GM19438 (cell line): Measurements from ENCODE around the gene ZCCHC14.

Experiments used
- ATAC-seq: cut with Tn5 transposase; IDR thresholded peaks from one replicate; pipeline ENCODE4 v1.9.1; 2021; ENCODE audit warnings: low read depth; ENCODE audit not compliant: unreplicated experiment

Gene ZCCHC14

DNA sequence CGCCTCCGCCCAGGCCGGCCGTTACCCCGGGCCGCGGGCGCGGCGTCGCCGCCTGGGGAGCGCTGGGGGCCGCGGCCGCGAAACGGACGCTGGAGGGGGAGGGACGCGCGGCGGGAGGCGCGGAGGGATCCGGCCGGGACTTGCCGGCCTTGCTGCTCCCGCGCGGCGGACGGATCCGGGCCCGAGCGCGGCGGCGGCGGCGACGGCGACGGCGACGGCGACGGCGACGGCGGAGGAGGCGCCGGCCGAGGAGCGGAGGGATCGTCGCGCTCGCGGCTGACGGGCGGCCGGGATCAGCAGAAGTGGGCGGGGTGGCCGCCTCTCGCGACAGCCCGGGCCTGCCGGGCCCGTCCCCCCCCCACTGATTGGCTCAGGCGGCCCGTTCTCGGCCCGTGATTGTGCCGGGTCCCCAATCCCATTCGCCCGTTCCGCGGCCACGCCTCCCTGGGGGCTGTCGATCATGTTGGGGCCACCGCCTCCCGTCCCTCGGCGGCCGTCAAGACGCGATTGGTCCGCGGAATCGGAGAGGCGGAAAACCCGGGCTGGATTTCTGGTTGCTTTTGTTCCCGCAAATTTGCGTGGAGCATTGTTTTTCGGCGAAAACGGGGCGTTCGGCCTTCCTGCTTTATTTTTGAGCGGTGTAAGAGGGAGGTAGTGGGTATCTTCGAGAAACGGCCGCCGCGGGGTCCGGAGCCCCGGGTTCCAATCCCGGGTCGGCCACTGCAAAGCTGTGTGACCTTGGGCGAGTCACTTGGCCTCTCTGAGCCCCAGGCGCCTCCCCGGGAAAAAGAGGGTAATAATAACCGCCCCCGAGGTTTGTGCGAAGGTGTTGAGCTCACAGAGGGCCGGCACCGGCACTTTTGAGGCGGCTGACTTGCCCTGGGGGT, at the start of gene ZCCHC14:
TSS of gene ZCCHC14 (minus strand) at position 304 of the 887 bp plus-strand sequence. CDS start 786 bp downstream, outside the sequence.
- ATAC-seq, result peak; percentile 81

DNA sequence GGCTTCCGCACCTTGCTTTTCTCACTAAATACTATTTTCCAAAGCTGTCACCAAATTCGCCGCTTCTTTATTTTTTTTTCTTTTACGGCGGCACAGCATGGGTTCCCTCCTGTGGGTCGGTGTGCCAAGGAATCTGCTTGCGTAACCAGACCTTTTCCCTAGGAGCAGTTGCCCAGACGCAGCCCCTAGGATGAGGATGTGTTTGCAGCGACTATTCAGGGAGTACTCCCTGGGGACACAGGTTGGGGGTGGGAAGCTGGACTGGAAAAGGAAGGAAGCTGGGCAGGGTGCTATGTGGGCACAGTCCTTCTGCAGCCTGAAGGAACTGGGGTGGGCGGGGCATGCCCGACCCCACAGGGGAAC, 49.0 kb upstream of the ZCCHC14 start:
- ATAC-seq, result no peak

DNA sequence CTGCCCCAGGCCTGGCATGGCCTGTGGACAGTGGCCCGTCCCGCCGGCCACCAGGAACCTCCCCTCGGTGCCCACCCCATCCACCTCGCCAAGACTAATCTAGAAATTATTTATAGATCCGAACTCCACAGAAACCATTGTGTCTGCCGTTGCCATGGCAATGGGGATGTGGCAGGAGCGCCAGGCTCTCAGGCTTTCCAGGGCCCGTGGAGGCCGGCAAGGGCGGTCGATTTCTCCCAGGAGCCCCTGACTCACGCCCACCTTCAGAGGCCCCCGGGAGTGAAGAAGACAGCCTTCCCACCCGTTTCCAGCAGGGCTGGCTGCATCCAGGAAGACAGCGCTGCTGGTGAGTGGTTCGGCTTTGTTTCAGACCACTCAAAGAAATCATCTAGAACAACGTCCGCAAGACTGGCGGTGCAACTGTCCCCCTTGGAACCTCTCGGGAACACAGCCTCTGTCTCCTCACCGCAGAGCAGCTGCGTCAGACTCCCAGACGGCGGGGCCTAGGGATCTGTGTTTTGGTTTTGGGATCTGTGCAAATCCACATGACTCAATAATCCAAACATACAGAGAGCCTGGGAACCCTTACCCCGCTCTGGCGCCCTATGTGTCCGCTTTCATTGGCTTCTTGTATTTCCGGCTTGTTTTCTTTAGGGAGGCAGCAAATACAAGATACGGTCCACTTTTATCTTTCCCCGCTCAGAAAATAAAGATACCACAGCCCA, 48.5 kb upstream of the ZCCHC14 start:
- ATAC-seq, result no peak

DNA sequence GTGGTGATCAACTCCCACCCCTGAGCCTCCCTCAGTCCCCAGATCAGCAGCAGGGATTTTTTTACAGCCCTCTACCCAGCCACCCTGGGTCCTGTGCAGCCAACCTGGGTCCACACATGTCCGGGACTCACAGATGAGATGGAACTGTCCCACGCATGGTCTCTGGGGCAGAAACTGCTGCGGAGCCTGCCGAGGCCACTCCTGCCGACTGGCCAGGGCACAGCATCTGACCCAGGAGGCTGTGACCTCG, 48.0 kb upstream of the ZCCHC14 start:
- no peak for ATAC-seq

DNA sequence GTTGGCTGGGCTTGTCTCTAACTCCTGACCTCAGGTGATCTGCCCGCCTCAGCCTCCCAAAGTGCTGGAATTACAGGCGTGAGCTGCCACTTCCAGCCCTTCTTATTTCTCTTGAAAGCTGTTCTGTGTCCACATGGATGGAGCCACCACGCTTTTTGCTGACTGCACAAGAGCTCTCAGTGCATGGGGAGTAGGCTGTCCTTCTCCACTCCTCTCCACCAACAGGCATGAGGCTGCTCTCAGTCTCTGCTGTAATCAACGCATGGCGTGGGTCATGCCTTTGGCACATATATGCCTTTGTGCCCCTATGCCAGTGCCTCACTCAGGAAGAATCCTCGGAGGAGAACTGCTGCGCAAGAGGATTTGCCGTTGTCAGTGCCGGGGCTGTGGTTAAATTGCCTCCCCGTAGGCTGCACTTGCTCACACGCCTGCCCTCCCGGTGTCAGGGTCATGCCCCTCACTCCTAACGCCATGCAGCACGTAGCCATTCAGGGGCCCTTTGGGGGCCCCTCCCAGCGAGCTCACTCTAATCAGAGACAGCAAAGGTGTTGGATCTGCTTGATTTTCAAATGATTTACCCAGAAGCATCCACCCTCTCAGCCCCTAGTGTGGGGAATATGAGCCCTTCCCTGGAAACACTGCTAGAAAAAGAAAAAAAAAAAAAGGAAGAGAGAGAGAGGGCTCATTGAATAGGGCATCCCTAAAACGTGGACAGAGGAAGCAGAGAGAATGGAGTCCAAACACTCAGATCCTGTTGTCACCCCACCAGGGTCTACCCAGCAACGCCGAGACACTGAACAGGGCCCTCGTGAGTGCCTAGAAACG, 47.5 kb upstream of the ZCCHC14 start:
- ATAC-seq, result no peak

DNA sequence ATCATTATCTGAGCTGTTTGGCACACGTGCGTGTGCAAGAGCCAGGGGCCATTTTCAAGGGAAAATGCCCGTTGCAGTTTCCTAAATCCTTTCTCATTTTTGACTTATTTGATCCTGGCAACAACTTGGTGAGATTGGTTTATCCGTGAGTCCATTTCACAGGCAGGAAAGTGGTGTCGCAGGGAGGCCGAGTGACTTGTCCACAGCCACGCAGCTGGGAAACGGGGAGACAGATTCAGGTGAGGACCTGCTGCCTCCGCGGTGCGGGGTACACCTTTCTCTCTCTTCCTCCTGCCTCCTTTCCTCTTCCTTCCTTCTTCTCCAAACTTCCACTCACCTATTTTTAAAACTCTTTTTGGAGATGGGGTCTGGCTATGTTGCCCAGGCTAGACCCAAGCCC, 46.3 kb upstream of the ZCCHC14 start:
- ATAC-seq, result no peak

DNA sequence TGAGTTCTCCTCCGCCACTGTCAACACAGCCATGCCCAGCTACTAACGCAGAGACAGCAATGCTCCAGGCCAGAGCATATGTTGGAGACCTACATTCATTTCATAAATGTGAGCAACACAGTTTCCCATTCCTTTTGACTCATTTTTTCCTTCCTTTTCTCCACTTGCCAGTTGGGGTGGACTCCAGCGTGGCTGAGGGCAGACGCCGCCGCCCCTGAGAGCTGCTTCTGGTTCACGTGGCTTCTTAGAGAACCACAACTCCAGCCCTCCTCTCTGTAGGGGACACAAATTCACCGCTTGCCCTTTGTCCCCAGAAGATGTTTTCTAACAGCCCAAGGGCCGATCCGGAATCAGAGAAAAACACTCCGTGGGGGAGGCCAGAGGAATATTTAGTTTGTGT, 45.8 kb upstream of the ZCCHC14 start:
- ATAC-seq, result no peak

DNA sequence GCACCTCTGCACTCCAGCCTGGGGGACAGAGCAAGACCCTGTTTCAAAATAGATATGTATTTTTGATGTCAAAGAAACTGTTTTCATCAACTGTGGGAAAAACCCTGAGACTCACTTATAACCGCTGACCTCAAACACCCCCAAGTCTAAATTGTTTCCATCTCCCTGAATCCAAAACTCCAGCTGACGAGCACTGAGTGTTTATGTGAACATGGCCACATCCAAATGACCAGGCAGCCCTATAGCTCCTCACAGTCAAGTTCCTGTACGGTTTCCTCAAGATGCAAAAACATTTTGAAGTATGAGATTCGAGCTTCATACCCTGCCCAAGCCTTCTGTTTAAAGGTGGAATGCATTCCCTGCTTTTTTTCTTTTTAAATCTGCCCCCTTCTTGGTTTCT, 45.3 kb upstream of the ZCCHC14 start:
- no peak for ATAC-seq

DNA sequence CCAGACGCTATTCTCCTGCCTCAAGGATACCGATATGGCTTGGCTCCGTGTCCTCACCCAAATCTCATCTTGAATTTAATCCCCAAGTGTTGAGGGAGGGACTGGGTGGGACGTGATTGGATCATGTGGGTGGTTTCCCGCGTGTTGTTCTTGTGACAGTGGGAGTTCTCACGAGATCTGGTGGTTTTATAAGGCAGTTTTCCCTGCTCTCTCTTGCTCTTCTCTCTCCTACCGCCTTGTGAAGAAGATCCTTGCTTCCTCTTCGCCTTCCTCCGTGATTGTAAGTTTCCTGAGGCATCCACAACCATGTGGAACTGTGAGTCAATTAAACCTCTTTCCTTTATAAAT, 43.9 kb upstream of the ZCCHC14 start:
- ATAC-seq, result no peak

DNA sequence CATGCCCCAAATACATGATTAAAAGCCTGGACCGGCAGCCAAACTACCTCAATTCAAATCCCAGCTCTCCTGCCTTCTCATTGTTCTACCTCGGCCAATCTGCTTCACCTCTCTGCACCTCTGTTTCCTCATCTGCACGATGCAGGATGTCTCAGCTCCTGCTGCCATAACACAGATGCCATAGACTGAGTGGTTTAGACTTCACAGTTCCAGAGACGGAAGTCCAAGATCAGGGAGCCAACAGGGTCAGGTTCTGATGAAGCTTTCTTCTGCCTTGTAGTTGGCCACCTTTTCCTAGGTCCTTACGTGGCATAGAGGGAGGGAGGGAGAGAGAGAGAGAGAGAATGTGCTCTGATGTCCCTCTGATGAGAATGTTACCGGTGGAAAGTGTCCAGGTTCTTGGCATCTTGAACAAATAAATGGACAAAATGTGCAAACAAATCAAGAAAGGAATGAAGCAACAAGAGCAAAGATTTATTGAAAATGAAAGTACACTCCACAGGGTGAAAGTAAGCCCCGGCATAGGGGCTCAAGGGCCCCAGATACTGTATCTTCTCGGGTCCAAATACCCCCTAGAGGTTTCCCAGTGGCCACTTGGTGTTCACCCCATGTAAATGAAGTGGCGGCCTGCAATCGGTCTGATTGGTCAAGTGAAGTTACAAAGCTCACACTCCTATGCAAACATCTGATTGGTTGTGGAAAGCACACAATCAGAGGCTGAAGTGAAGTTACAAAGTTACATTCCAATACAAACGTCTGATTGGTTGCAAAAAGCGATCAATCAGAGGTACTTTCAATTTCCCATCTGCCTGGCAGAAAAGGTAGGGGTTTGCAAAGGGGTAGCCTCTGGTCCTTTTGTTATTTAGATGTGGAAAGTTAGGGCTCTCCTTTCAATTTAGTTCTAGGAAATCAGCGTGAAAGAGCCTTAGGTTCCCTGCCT, 43.3 kb upstream of the ZCCHC14 start:
- ATAC-seq, result no peak

DNA sequence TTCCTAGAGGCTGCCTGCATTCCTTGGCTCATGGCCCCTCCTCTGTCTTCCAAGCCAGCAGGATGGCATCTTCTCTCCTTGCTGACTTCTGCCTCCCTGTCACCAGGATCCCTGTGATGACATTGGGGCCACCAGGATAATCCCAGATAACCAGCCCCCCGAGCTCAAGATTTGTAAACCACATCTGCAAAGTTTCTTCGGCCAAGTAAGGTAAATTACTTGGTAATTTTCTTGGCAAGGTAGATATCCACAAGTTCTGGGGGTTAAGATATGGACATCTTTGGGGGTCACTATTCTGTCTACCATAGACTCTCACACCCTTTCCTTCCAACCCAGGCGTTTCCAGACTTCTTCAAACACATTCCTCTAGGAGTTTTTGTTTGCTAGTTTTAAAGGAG, 42.6 kb upstream of the ZCCHC14 start:
- no peak for ATAC-seq

DNA sequence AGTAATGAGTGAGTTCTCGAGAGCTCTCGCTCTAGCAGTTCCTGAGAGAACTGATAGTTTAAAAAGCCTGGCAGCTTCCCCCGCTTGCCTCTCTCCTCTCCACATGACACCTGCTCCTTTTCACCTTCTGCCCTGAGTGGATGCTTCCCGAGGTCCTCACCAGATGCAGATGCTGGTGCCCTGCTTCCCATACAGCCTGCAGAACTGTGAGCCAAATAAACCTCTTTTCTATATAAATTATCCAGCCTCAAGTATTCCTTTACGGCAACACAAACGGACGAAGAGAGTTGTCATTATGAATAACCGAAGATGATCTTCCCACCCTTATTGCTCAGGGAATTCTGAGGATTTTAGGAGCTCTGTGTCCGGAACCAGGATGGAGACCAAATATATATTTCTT, 41.9 kb upstream of the ZCCHC14 start:
- no peak for ATAC-seq

DNA sequence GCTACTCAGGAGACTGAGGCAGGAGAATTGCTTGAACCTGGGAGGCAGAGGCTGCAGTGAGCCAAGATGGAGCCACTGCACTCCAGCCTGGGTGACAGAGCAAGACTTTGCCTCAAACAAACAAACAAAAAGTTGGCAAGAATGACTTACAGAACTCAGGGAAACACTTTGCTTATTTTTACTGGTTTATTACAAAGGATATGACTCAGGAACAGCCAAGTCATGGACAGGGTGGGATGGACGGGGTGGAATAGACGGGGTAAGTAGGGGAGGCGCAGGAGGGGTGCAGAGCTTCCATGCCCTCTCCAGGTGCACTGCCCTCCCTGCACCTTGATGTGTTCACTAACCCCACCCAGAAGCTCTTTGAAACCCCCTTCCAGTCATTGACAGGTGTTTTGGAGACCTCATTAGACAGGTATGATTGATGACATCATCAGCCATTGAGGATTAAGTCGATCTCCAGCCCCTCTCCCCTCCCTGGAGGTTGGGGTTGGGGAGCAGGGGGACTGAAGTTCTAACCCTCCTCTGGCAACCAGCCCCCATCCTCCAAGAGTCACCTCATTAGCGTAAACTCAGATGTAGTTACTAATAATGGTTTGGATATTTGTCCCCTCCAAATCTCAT, 41.3 kb upstream of the ZCCHC14 start:
- no peak for ATAC-seq

DNA sequence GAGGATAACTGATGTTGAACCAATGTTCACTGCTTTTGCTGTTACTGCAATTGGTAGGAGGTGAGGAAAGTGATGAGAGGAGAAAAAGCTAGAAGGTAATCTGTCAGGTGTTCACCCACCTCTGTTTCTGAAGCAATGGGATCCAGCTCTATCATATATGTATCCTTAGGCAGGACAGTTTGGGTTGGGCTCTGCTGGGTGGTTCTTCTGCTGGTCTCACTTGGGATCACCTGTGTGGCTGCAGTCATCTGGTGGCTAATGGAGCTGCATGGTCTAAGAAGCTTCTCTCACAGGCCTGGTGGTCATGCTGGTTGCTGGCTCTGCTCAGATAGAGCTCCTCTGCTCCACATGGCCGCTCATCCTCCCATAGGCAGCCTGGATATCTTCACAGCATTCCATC, 40.2 kb upstream of the ZCCHC14 start:
- no peak for ATAC-seq

DNA sequence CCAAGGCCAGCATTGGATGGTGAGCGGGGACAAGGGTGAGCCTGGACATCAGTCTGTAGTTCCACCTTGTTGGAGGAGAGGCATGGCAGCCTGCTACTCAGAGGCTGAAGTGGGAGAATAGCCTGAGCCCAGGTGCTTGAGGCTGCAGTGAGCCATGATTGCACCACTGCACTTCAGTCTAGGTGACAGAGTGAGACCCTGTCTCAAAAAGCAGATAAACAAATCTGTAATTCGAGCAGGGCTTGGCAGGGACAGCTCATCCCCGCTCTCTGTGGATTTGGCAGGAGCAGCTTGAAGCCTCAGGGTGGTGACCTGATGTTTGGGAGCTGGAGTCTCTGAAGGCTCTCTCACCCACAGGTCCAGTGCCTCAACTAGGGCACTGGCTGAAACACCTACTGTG, 38.6 kb upstream of the ZCCHC14 start:
- no peak for ATAC-seq

DNA sequence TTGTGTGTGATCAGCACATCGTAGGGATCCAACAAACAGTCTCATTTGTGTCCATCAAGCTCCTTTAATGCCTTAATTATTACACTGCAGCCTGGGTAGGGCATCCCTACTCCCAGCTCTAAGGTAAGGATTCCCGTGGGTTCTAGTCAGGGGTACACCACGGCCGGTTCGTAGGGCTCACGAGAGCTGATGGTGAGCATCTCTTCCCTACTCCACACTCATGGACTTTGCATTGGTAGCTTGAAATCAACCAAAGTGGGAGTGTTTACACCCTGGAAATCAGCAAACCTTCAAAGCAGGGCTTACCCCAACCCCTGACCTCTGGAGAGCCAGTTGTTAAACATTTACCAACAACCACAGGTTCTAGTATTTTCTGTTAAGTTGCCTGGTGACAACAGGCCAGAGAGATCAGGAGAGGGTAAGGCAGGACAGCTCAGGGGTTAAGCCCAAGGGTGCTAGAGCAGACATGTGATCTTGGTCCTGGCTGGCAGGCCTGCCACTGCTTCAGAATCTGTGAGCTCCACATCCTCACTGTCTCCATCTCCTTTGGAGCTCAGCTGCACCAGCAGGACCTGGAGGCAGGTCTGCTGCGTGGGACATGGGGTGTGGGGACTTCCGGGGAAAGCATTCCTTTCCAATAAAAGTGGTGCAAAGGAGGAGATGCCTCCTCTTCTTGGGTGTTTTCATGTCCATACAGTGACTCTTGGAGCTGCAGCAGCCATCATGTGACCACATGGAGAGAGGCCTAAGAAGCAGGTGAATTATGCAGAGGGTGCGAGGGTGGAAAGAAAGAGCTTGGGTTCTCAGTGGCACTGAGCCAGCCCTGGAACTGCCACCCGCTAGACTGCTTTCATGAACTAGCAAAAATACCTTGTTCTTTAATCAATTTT, 36.1 kb upstream of the ZCCHC14 start:
- ATAC-seq, result no peak

DNA sequence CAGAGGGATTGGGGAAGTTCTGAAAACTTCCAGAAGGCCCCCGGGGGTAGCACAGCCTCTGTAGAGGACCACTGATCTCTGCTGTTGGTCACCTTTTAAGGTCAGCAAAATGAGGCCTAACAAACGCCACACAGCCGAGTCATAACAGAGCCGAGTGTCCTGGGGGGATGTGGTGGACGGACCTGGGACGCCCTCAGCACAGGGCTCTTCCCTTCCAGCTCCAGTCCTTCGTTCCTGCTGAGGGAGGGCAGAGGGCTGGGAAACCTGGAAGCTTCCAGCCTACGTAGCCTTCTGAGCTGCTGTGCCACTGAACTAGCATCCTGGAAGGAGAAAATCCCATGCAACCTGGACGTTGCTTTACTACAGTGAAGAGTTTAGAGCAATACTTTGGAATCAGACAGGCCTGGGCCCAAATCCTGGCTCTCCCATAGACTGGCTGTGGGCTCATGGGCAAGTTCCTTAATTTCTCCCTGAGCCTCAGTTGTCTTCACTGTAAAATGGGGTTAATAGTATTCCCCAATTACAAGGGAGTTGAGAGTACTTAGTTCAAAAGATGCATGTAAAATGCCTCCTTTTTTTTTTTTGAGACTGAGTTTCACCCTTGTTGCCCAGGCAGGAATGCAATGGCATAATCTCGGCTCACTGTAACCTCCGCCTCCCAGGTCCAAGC, 34.4 kb upstream of the ZCCHC14 start:
- no peak for ATAC-seq

DNA sequence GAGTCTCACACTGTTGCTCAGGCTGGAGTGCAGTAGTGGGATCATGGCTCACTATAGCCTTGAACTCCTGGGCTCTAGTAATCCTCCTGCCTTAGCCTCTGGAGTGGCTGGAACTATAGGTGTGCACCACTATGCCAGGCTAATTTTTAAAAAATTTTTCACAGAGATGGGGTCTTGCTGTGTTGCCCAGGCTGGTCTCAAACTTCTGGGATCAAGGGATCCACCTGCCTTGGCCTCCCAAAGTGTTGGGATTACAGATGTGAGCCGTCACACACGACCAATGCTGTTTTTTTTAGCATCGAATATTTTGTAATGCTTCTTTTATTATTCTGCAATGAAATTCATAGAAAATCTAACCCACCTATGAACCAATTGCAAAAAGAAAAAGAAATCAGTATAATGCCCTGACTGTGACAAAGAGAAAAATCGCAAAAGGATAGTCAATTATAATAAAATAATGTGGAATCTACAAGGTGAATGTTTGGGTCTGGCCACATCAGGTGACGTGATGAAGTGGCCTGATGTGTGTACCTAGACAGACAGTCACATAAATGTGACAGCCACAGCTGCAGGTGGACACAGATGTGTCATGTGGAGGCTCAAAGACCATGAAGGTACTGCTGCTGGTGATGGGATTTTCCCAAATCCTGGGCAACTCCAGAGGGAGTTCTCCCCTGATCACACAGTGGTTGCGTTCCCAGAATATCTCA, 33.6 kb upstream of the ZCCHC14 start:
- ATAC-seq, result no peak
